GM21390 (cell line): ENCODE measurements around the gene TIMM29.

ENCODE experiments used
- ATAC-seq: cut with Tn5 transposase; IDR thresholded peaks from one replicate; pipeline ENCODE4 v1.9.1; 2021; ENCODE audit not compliant: unreplicated experiment

The TIMM29 gene

DNA sequence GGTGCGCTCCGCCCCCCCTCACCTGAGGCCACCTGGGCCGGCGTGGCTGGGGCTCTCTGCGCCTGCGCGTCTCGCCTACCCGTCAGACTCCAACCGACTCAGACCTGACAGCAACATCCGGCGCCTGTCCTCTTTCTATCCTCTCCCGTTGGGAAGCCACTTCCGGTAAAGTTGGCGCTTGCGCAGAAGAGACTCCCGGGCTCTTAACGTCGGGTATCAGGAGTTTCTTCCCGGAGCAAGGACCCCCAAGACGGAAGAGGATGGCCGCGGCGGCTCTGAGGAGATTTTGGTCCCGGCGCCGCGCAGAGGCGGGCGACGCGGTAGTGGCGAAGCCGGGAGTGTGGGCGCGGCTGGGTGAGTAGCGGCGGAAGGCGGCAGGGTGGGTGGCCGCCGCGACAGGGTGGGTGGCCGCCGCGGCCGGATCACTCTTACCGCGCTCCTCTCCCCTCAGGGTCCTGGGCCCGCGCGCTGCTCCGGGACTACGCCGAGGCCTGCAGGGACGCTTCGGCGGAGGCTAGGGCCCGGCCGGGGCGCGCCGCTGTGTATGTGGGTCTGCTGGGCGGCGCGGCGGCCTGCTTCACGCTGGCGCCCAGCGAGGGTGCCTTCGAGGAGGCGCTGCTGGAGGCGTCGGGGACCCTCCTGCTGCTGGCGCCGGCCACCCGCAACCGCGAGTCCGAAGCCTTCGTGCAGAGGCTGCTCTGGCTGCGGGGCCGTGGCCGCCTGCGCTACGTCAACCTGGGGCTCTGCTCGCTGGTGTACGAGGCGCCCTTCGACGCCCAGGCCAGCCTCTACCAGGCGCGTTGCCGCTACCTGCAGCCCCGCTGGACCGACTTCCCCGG lies at the start of gene TIMM29, which contains the start of gene YIPF2:
Gene TIMM29 (plus strand): TSS at position 249 of the 839 bp plus-strand sequence. CDS start 12 bp downstream, at position 261.
Gene YIPF2 (minus strand): TSS at position 77 of the 839 bp plus-strand sequence. CDS start 229 bp downstream, outside the sequence.
- ATAC-seq: peak; percentile 75

DNA sequence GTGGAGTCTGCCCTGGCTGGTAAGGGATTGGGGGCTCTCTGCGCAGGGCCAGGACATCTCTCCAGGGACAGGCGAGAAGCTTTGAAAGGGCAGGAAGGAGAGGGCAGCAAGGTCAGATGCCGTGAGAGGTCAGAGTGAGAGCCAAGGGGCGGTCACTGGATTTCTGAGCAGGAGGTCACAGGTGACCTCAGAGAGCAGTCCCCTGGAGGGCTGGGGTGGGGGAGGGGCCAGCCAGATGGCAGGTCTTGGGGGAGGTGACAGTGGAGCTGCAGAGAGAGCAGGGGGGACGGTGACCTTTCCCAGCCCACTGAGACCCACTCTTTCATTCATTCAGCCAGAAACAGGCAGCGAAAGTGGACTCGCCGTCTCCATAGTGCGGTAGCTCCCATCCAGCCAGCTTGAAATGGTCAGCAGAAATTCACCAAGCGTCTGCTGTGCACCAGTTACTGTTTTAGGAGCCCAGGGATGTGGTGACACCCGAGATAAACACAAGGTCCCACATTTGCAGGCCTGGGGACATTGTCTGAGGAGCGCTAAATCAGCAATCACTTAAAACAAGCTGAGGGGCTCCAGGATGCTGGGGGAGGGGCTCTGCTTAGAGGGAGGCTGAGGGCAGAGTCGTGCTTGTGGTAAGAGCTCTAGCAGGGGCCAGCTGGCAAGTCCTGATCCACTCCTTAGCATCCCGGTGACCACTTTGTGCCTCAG lies 47.1 kb upstream of the TIMM29 start:
- no peak for ATAC-seq

- ATAC-seq: no peak
Observed at GRCh38 chr19:10882108-10882457, 46.5 kb upstream of the TIMM29 start.

DNA sequence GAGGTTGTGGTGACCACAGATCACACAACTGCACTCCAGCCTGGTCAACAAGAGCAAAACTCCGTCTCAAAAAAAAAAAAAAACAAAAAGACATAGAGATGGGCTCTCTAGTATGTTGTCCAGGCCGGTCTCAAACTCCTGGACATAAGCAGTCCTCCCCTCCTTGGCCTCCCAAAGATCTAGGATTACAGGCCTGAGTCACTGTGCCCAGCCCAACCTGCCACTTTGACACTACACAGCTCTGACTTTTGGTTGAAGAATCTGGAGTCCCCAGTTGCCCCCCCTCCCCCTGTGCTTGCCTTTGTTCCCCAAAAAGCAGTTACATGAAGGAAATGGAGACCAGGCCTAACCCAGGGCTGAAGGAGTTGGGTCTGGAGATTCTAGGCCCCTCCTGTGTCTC lies 44.3 kb upstream of the TIMM29 start:
- ATAC-seq: no peak

- ATAC-seq: no peak
Observed at GRCh38 chr19:10885201-10886169, 43.1 kb upstream of the TIMM29 start.

DNA sequence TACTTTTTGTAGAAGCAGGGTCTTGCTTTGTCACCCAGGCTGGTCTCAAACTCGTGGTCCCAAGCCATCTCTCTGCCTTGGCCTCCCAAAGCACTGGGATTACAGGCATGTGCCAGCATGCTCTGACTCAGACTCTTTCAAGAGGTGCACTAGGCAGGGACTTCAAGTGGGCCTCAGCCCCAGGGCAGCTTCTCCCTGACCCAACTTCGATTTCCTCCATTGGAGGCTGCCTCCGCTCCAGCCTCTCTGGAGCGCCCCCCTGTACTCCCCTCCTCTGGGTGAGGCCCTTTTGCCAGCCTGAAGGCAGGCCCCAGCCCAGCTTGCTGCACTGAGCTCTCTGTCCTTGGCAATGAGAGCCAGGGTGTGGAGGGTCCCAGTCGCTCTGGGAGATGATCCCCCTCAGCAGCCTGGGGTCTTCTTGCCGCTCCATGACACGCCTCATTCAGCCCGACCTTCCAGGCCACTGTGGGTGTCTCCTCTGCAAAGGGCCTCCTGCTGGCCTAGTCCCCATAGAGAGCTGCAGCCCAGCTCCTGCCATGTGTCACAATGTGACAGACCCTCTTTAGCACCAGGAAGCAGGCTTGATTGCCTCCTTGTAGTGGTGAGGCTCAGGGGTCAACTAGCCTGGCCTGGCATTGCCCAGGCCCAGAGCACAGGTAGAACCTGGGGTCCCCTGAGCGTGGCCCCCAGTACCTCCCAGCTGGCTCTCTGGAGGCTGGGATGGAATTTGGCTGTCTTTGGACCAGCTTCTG lies 40.8 kb upstream of the TIMM29 start:
- no peak for ATAC-seq

GRCh38 chr19:10888421-10888866 lies 40.2 kb upstream of the TIMM29 start:
- ATAC-seq: no peak

DNA sequence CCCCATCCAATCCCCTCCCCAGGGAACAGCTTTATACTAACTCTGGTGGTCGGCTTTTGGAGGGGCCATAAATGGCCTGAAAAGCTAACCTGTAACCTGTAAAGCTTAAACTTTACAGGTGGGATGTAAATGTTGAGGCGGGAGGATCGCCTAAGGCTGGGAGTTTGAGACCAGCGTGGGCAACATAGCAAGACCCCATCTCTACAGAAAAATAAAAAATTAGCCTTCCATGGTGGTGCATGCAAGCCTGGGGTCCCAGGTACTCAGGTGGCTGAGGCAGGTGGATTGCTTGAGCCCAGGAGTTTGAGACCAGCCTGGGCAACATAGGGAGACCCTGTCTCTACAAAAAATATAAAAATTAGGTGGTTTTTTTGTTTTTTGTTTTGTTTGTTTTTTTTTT lies 38.7 kb upstream of the TIMM29 start:
- ATAC-seq: no peak

- ATAC-seq: no peak
Observed at GRCh38 chr19:10891405-10892086, 37.1 kb upstream of the TIMM29 start.

DNA sequence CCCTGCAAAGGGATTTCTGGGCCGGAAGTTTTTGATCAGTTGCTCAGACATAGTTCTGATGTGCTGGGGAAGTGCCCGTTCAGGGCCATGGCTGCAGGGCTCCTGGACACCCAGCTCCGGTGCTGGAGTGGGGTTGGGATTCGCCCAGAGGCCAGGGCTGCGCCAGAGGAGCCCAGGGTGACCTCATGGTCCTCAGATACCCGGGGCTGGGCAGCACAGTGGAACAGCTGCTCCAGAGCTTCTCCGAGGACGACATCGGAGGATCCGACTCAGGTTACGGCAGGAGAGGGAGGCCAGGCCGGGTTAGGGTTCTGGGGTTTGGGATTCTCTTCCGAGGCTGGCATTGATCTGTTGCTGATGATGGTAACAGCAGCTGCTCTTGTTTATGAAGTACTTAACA lies 36.4 kb upstream of the TIMM29 start:
- no peak for ATAC-seq

DNA sequence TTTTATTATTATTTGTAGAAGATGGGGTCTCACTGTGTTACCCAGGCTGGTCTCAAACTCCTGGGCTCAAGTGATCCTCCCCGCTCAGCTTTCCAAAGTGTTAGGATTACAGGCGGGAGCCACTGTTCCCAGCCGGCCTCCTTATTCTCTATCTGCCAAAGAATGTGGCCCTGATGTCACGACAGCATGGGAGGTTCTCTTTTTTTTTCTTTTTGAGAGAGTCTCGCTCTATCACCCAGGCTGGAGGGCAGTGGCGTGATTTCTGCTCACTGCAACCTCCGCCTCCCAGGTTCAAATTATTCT lies 33.7 kb upstream of the TIMM29 start:
- ATAC-seq: no peak

DNA sequence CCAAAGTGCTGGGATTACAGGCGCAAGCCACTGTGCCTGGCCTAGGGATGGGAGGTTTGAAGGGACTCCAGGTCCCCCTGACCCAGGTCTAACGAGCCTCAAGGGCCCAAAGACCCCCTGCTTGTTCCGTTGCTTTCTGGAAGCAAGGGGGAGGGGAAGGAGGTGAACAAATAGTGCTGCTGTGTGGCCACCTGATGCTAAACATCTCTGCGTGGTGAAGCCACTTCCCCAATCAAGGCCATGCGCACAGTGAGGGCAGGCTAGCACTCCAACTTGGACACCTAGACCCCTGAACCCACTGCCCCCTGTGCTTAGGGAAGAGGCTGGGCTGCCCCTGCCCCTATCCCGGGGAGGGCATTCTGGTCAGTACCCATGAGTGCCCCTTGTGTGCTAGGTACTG lies 33.2 kb upstream of the TIMM29 start:
- ATAC-seq: no peak

DNA sequence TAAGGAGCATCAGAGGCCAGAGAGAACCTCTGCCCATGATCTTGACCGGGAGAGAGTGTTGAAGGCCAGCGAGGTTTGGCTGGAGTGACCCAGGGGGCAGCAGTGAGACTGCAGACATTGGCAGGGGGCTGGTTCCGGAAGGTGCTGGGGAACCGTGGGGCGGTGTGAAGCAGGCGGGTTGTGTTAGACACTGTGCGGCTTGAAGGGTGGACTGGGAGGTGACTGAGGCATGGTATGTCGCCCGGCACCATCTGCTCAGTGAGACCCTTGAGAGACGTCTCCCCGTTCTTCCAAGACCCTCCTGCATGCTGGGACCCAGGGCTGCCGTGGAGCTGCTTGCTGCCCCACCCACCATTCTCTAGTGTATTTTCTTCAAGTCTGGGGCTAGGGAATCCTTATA lies 32.7 kb upstream of the TIMM29 start:
- no peak for ATAC-seq

DNA sequence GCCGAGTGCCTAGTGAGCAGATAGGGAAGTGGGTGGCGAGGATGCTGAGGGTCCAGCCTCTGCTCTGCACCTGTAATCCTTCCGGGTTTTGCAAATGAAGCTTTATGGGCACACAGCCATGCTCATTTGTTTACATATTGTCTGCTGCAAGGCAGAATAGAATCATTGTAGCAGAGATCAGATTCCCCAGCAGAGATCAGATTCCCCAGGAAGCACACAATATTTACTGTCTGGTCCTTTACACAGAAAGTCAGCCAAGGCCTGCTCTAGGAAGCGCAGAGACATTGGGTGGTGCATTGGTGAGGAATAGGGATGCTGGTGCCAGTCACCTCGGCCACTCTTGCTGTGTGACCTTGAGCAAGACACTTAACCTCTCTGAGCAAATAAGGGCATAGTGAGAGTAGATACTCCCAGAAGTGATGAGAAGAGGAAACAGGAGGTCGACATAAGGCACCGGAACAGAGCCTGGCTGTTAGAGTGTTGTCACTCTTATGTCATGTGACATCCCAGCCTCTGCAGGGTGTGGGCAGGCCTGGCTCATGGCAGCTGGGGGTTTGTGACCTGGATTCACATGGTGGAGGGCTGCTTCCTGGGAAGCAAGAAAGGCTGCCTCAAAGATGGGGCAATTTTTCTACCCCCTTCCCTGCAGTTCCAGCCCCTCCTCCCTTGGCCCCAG lies 31.6 kb upstream of the TIMM29 start:
- ATAC-seq: no peak

DNA sequence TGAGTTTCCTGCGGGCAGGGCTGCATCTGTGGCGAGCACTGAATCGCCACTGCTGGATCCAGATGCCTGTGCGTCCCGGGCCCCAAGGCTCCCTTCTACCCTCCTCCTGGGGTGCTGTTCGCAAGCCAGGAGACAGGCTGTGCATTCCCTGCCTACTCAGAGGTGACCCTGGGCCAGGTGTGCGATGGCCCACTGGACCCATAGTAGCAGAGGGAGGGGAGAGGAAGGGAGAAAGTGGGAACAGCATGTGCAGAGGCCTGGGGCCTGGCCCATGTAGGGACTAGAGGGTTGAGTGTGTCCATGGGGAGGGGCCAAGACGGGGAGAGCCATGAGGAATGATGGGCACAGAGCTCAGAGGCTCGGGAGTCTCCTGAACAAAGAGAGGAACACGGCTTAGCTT lies 30.0 kb upstream of the TIMM29 start:
- ATAC-seq: no peak

DNA sequence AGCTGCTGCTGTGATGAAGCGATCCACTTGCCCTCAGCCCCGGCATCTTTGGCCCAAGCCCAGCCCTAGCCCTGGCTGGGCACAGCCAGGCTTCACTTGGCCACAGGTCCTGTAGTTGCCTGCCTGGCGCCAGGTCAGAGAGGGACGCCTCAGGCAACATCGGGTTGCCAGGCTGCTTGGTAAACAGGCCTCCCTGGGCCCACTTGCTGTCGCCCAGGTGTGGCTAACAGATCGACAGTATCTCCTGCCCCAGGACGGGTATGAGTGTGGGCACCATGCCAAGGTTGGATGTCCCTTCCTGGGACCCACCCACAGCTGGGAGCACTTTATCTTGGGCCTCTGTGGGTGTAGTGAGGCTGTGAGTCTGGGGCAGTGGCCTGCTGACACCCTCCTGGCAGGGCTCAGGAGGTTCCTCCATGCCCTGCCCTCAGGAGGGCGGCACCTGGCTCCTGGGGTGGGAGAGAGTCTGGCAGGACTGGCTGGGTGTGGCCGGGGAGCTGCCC lies 29.4 kb upstream of the TIMM29 start:
- ATAC-seq: no peak

GRCh38 chr19:10907925-10908324 lies 20.7 kb upstream of the TIMM29 start:
- no peak for ATAC-seq

DNA sequence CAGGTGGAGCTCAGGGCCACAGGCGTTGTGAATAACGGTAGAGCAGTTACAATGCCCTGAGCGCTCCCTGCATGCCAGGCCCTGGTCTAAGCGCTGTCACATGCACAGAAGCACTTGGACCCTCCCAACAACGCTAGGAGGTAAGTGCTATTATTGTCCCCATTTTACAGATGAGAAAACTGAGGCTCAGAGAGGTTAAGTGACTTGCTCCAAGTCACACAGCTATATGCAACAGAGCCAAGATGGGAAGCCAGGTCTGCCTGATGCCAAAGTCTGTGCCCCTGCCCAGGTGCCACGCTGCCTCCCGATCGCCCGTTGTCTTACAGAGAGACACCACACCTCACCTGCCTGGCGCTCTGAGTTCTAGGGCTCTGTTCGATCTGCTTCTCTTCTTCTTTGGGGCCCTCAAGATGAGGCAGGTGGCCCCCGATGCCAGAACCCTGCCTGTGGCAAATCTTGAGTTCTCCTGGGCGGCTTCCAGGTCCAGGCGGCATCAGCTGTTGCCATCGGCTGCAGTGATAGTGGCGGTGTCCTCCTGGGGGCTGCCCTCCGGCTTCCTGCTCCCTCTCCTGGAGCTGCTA lies 20.1 kb upstream of the TIMM29 start:
- no peak for ATAC-seq
